Trophoblast cell (in vitro differentiated cells and primary cell): ENCODE results near the gene RIPK1.
"Not testable (repeated sequence)": the region's sequence is repeated elsewhere in the genome, so short reads cannot be mapped to it uniquely, and the experiment has no call there.

ENCODE experiments used
- DNase-seq, 2 donors: peaks; one replicate each; pipeline ENCODE4 v3.0.0-alpha.2; 2016
- H2AFZ ChIP-seq: 2 replicates; pipeline ENCODE4 v1.6.1; 2013; ENCODE audit warnings: low read length, moderate library complexity, mild to moderate bottlenecking; ENCODE audit not compliant: insufficient read depth, poor library complexity
- H2AK5ac ChIP-seq: 2 replicates; pipeline ENCODE4 v1.6.1; 2013; ENCODE audit warnings: mild to moderate bottlenecking, low read length
- H2BK120ac ChIP-seq: 2 replicates; pipeline ENCODE4 v1.6.1; 2013; ENCODE audit warnings: low read length, mild to moderate bottlenecking, moderate library complexity; ENCODE audit not compliant: insufficient read depth, poor library complexity
- H2BK12ac ChIP-seq: 2 replicates; pipeline ENCODE4 v1.6.1; 2013; ENCODE audit warnings: mild to moderate bottlenecking, low read length, moderate library complexity
- H2BK5ac ChIP-seq: 2 replicates; pipeline ENCODE4 v1.6.1; 2013; ENCODE audit warnings: low read length, low read depth, moderate library complexity, mild to moderate bottlenecking; ENCODE audit not compliant: poor library complexity
- H3K14ac ChIP-seq: 2 replicates; pipeline ENCODE4 v1.6.1; 2013; ENCODE audit warnings: mild to moderate bottlenecking, low read length
- H3K18ac ChIP-seq: 2 replicates; pipeline ENCODE4 v1.6.1; 2013; ENCODE audit warnings: mild to moderate bottlenecking, low read length
- H3K23ac ChIP-seq: 2 replicates; pipeline ENCODE4 v1.6.1; 2013; ENCODE audit warnings: low read length
- H3K27ac ChIP-seq: 2 replicates; pipeline ENCODE4 v1.5.1; 2013; ENCODE audit warnings: low read depth, mild to moderate bottlenecking, inconsistent platforms, low read length, moderate library complexity
- H3K27me3 ChIP-seq: 2 replicates; pipeline ENCODE4 v1.6.1; 2013; ENCODE audit warnings: inconsistent platforms, mild to moderate bottlenecking, low read length, moderate library complexity; ENCODE audit not compliant: insufficient read depth
- H3K36me3 ChIP-seq, 2 experiments: 1 replicate in 1 of 2; 2 replicates in 1 of 2; pipeline ENCODE4 v1.6.1; 2013; ENCODE audit warnings: low read length in 2 of 2, mild to moderate bottlenecking in 2 of 2, moderate library complexity in 1 of 2; ENCODE audit not compliant: insufficient read depth in 2 of 2, control insufficient read depth in 1 of 2
- H3K4ac ChIP-seq: 2 replicates; pipeline ENCODE4 v1.6.1; 2013; ENCODE audit warnings: low read depth, mild to moderate bottlenecking, low read length, moderate library complexity
- H3K4me1 ChIP-seq, 2 experiments: 1 replicate in 1 of 2; 2 replicates in 1 of 2; pipeline ENCODE4 v1.6.1; 2013; ENCODE audit warnings: low read length in 2 of 2, mild to moderate bottlenecking in 2 of 2, moderate library complexity in 1 of 2; ENCODE audit not compliant: insufficient read depth in 2 of 2, control insufficient read depth in 1 of 2
- H3K4me2 ChIP-seq: 2 replicates; pipeline ENCODE4 v1.6.1; 2013; ENCODE audit warnings: inconsistent platforms, mild to moderate bottlenecking, low read length, moderate library complexity
- H3K4me3 ChIP-seq: 2 replicates; pipeline ENCODE4 v1.5.1; 2013; ENCODE audit warnings: mild to moderate bottlenecking, low read depth, low read length, inconsistent platforms
- H3K79me1 ChIP-seq: one replicate; pipeline ENCODE4 v1.6.1; 2013; ENCODE audit warnings: low read length
- H3K79me2 ChIP-seq: 2 replicates; pipeline ENCODE4 v1.6.1; 2013; ENCODE audit warnings: low read length, mild to moderate bottlenecking; ENCODE audit not compliant: control insufficient read depth, insufficient read depth, poor library complexity
- H3K9ac ChIP-seq: 2 replicates; pipeline ENCODE4 v1.6.1; 2013; ENCODE audit warnings: mild to moderate bottlenecking, low read length
- H3K9me3 ChIP-seq: 2 replicates; pipeline ENCODE4 v1.6.1; 2013; ENCODE audit warnings: low read depth, mild to moderate bottlenecking, control low read depth, inconsistent platforms, low read length; ENCODE audit not compliant: insufficient read depth
- H4K12ac ChIP-seq: 2 replicates; pipeline ENCODE4 v1.6.1; 2013; ENCODE audit warnings: low read depth, mild to moderate bottlenecking, low read length, moderate library complexity
- H4K8ac ChIP-seq: 2 replicates; pipeline ENCODE4 v1.6.1; 2013; ENCODE audit warnings: low read depth, mild to moderate bottlenecking, low read length, moderate library complexity
- H4K91ac ChIP-seq: one replicate; pipeline ENCODE4 v1.6.1; 2013; ENCODE audit warnings: low read depth, mild to moderate bottlenecking, low read length, moderate library complexity
- WGBS: extraction: QIAGEN DNeasy Blood & Tissue Kit; methylation state at CpG from one replicate; pipeline ENCODE4 v1.1.7; 2013; ENCODE audit warnings: missing lambda C conversion rate; ENCODE audit not compliant: insufficient read length, insufficient coverage; ENCODE audit errors: extremely low coverage; 5-methylcytosine and 5-hydroxymethylcytosine counted together

RIPK1 gene

GRCh38 chr6:3048009-3048408 lies 20.3 kb upstream of the RIPK1 start:
- H3K23ac ChIP-seq, H3K79me2 ChIP-seq, H3K27ac ChIP-seq, H3K4me1 ChIP-seq, H3K18ac ChIP-seq, H3K27me3 ChIP-seq, H4K91ac ChIP-seq, H4K8ac ChIP-seq, H3K36me3 ChIP-seq, H3K9me3 ChIP-seq, H3K79me1 ChIP-seq, H3K4me2 ChIP-seq, H2BK120ac ChIP-seq, H2AK5ac ChIP-seq, H3K4ac ChIP-seq, H4K12ac ChIP-seq, H3K9ac ChIP-seq, H2BK5ac ChIP-seq, DNase-seq, H3K14ac ChIP-seq, H2BK12ac ChIP-seq, H2AFZ ChIP-seq, H3K4me3 ChIP-seq: not testable (repeated sequence)
- no CpG with 5 or more reads among the region's 4 CpGs for WGBS

GRCh38 chr6:3052481-3053230 lies 15.6 kb upstream of the RIPK1 start:
- no CpG with 5 or more reads among the region's 17 CpGs for WGBS
- H3K4ac ChIP-seq = no peak overlapping the region

GRCh38 chr6:3053231-3053508 lies 15.1 kb upstream of the RIPK1 start:
- Histone ChIP-seq H3K14ac (no peak overlapping the region), H4K91ac (no peak overlapping the region), H3K4ac (no peak overlapping the region), H3K18ac (no peak overlapping the region), H3K9me3 (no peaks in the 10 kb centered on the region), H3K79me2 (no peaks in the 10 kb centered on the region), H3K4me2 (peak overlapping the region; percentile 69), H3K23ac (no peak overlapping the region), H2BK120ac (no peak overlapping the region), H3K4me3 (no peak overlapping the region), H3K27me3 (no peaks in the 10 kb centered on the region), H2BK12ac (no peak overlapping the region), H2BK5ac (no peak overlapping the region), H3K9ac (no peak overlapping the region), H3K79me1 (peaks cover 4% of the 10 kb centered on the region), H3K36me3 (no peaks in the 10 kb centered on the region), H3K4me1 (peaks cover 2 to 10% of the 10 kb centered on the region in 2 experiments), H4K8ac (no peak overlapping the region), H2AFZ (no peak overlapping the region), H3K27ac (no peak overlapping the region), H2AK5ac (no peak overlapping the region), H4K12ac (no peak overlapping the region)
- DNase-seq = no peak
- no CpG with 5 or more reads among the region's 11 CpGs for WGBS

More at GRCh38 chr6:3052481-3053230, 15.6 kb upstream of the RIPK1 start:
- H4K91ac ChIP-seq = no peak overlapping the region
- H2BK120ac ChIP-seq = no peak overlapping the region
- no peak overlapping the region for H3K18ac ChIP-seq
- no peak overlapping the region for H3K23ac ChIP-seq
- H3K4me3 ChIP-seq = no peak overlapping the region
- no peak overlapping the region for H2BK12ac ChIP-seq
- H3K79me1 ChIP-seq = peaks cover 4% of the 10 kb centered on the region
- H3K4me1 ChIP-seq = peaks cover 2 to 10% of the 10 kb centered on the region in 2 experiments
- H2AK5ac ChIP-seq = no peak overlapping the region
- H3K27ac ChIP-seq = no peak overlapping the region
- H3K9me3 ChIP-seq = no peaks in the 10 kb centered on the region
- no peak overlapping the region for H4K8ac ChIP-seq
- H2BK5ac ChIP-seq = no peak overlapping the region
- H3K36me3 ChIP-seq = no peaks in the 10 kb centered on the region
- no peak overlapping the region for H4K12ac ChIP-seq
- no peak overlapping the region for H3K14ac ChIP-seq
- no peak overlapping the region for H3K9ac ChIP-seq
- H3K27me3 ChIP-seq = no peaks in the 10 kb centered on the region
- H3K4me2 ChIP-seq = no peak overlapping the region
- peak in 1 of 2 donors; percentile 19 for DNase-seq
- no peaks in the 10 kb centered on the region for H3K79me2 ChIP-seq
- H2AFZ ChIP-seq = no peak overlapping the region

- H4K91ac ChIP-seq, H2AK5ac ChIP-seq, H2BK120ac ChIP-seq, H4K12ac ChIP-seq, H3K9ac ChIP-seq, H3K4me3 ChIP-seq, H3K79me2 ChIP-seq, DNase-seq, H2BK5ac ChIP-seq, H3K18ac ChIP-seq, H3K14ac ChIP-seq, H3K9me3 ChIP-seq, H3K79me1 ChIP-seq, H3K27ac ChIP-seq, H3K27me3 ChIP-seq, H2BK12ac ChIP-seq, H3K4ac ChIP-seq, H3K36me3 ChIP-seq, H3K23ac ChIP-seq, H2AFZ ChIP-seq: not testable (repeated sequence)
- peak overlapping the region; percentile 35 for H4K8ac ChIP-seq
- H3K4me1 ChIP-seq = peaks cover 2 to 10% of the 10 kb centered on the region in 2 experiments
- H3K4me2 ChIP-seq = peak overlapping the region; percentile 1
- WGBS = no CpG with 5 or more reads among the region's 27 CpGs
These were observed 13.8 kb upstream of the RIPK1 start for GRCh38 chr6:3054229-3055157.
